Stomach (tissue), 4 donors: Measurements from ENCODE around the gene MMEL1.

Experiments
- EP300 ChIP-seq: sonication (generic); formaldehyde crosslinking; IDR thresholded peaks from one replicate; pipeline ENCODE4 v1.6.1; 2017; ENCODE audit warnings: antibody characterized with exemption
- POLR2A ChIP-seq, 4 donors: fragments of 450-650 bp; IDR thresholded peaks; one replicate each; pipeline ENCODE4 v1.6.1; 2016; ENCODE audit warnings: antibody characterized with exemption in 4 of 4, control low read depth in 2 of 4, mild to moderate bottlenecking in 1 of 4, moderate library complexity in 1 of 4
- POLR2AphosphoS5 ChIP-seq, 3 donors: sonication (generic); formaldehyde crosslinking; IDR thresholded peaks; one replicate each; pipeline ENCODE4 v1.6.1; 2016; ENCODE audit warnings: antibody characterized with exemption in 3 of 3
- TF ChIP-seq, protein P1 (sequence below), 7 experiments: fragments of 450-650 bp in 4 of 7; fragments of 200-600 bp in 3 of 7; sonication (generic) in 3 of 7; IDR thresholded peaks; one replicate each; pipeline ENCODE4 v1.5.1; 2016 to 2019; ENCODE audit warnings: antibody characterized with exemption in 7 of 7, control low read depth in 2 of 7, mild to moderate bottlenecking in 1 of 7

GRCh38 chr1:2569060-2569459 lies 63.8 kb downstream of the MMEL1 start:
- no peak for TF ChIP-seq POLR2AphosphoS5 (IDR thresholded peaks at IDR 0.05)
- TF ChIP-seq, protein P1, sequence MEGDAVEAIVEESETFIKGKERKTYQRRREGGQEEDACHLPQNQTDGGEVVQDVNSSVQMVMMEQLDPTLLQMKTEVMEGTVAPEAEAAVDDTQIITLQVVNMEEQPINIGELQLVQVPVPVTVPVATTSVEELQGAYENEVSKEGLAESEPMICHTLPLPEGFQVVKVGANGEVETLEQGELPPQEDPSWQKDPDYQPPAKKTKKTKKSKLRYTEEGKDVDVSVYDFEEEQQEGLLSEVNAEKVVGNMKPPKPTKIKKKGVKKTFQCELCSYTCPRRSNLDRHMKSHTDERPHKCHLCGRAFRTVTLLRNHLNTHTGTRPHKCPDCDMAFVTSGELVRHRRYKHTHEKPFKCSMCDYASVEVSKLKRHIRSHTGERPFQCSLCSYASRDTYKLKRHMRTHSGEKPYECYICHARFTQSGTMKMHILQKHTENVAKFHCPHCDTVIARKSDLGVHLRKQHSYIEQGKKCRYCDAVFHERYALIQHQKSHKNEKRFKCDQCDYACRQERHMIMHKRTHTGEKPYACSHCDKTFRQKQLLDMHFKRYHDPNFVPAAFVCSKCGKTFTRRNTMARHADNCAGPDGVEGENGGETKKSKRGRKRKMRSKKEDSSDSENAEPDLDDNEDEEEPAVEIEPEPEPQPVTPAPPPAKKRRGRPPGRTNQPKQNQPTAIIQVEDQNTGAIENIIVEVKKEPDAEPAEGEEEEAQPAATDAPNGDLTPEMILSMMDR (IDR thresholded peaks at IDR 0.05), result no peak
- TF ChIP-seq EP300, result no peak
- TF ChIP-seq POLR2A (IDR thresholded peaks at IDR 0.05), result no peak
